HL-60 (cell line): ENCODE measurements around the gene PRODH.
"Not testable (repeated sequence)": the region's sequence is repeated elsewhere in the genome, so short reads cannot be mapped to it uniquely, and the experiment has no call there.

Source experiments
- GABPA ChIP-seq: IDR thresholded peaks from 2 replicates; pipeline ENCODE4 v1.6.1; 2012; ENCODE audit warnings: low read depth
- POLR2AphosphoS5 ChIP-seq: IDR thresholded peaks from 2 replicates; pipeline ENCODE4 v1.6.1; 2012; ENCODE audit warnings: low read depth
- SPI1 ChIP-seq: IDR thresholded peaks from 2 replicates; pipeline ENCODE4 v1.6.1; 2012; ENCODE audit warnings: low read depth, mild to moderate bottlenecking, borderline replicate concordance
- TF ChIP-seq, protein P1 (sequence below): IDR thresholded peaks from one replicate; pipeline ENCODE4 v1.5.1; 2011; ENCODE audit warnings: low read length, control low read depth, inconsistent platforms; ENCODE audit not compliant: insufficient read depth
- TF ChIP-seq, protein P2 (sequence below): IDR thresholded peaks from 2 replicates; pipeline ENCODE4 v1.6.1; 2012; ENCODE audit warnings: low read depth; ENCODE audit not compliant: insufficient replicate concordance

GRCh38 chr22:18956121-18956895 lies 20.2 kb upstream of the PRODH start:
- TF ChIP-seq, protein P1, sequence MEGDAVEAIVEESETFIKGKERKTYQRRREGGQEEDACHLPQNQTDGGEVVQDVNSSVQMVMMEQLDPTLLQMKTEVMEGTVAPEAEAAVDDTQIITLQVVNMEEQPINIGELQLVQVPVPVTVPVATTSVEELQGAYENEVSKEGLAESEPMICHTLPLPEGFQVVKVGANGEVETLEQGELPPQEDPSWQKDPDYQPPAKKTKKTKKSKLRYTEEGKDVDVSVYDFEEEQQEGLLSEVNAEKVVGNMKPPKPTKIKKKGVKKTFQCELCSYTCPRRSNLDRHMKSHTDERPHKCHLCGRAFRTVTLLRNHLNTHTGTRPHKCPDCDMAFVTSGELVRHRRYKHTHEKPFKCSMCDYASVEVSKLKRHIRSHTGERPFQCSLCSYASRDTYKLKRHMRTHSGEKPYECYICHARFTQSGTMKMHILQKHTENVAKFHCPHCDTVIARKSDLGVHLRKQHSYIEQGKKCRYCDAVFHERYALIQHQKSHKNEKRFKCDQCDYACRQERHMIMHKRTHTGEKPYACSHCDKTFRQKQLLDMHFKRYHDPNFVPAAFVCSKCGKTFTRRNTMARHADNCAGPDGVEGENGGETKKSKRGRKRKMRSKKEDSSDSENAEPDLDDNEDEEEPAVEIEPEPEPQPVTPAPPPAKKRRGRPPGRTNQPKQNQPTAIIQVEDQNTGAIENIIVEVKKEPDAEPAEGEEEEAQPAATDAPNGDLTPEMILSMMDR = not testable (repeated sequence)
- TF ChIP-seq, protein P2, sequence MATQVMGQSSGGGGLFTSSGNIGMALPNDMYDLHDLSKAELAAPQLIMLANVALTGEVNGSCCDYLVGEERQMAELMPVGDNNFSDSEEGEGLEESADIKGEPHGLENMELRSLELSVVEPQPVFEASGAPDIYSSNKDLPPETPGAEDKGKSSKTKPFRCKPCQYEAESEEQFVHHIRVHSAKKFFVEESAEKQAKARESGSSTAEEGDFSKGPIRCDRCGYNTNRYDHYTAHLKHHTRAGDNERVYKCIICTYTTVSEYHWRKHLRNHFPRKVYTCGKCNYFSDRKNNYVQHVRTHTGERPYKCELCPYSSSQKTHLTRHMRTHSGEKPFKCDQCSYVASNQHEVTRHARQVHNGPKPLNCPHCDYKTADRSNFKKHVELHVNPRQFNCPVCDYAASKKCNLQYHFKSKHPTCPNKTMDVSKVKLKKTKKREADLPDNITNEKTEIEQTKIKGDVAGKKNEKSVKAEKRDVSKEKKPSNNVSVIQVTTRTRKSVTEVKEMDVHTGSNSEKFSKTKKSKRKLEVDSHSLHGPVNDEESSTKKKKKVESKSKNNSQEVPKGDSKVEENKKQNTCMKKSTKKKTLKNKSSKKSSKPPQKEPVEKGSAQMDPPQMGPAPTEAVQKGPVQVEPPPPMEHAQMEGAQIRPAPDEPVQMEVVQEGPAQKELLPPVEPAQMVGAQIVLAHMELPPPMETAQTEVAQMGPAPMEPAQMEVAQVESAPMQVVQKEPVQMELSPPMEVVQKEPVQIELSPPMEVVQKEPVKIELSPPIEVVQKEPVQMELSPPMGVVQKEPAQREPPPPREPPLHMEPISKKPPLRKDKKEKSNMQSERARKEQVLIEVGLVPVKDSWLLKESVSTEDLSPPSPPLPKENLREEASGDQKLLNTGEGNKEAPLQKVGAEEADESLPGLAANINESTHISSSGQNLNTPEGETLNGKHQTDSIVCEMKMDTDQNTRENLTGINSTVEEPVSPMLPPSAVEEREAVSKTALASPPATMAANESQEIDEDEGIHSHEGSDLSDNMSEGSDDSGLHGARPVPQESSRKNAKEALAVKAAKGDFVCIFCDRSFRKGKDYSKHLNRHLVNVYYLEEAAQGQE = not testable (repeated sequence)
- TF ChIP-seq POLR2AphosphoS5, GABPA, SPI1: not testable (repeated sequence)
